ENCODE results near the gene GRM4. TPM values are rescaled to one million over a fixed set of nuclear protein-coding genes. Genes with fewer than 3 reads are reported as not detected.

The GRM4 gene
- total RNA-seq, 1 donor from 2014 or later, result not detected

DNA sequence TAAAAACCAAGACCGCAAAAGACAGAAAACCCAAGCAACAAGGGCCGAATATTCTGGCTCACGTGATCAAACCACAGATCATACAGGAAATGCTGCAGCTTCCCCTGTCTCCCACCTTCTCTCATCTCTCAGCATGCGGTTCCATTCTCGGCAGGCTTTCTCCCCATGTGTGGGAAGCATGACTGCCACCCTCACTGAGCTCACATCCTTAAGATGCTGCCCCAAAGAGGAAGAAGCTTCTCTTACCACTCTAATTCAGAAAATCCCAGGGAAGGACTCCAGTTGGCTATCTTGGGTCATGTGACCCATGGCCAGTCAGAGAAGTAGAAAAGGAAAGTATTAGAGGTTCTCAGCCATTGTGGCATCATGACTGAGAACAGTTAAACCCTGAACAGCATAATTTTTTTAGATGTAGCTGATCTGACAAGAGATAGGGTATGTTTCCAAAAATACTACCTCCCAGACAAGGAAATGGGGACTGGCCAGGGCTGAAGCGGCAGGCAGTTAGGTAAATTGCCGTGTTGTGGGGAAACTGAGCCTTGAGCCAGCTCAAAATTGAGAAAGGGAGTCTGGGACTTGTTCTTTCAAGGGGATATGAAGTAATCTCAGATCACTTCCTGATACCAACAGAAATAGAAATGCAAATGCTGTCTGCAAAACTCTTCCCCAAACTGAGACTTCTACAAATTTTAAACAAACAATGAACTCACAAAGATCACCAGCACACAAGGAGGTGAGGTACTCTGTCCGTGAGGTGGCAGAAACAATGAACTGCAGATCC is 37.1 kb upstream of the GRM4 start:
- DNase-seq (ENCODE audit: low read depth) (no peak), FAIRE-seq (no peak)
- TF ChIP-seq, protein P1, sequence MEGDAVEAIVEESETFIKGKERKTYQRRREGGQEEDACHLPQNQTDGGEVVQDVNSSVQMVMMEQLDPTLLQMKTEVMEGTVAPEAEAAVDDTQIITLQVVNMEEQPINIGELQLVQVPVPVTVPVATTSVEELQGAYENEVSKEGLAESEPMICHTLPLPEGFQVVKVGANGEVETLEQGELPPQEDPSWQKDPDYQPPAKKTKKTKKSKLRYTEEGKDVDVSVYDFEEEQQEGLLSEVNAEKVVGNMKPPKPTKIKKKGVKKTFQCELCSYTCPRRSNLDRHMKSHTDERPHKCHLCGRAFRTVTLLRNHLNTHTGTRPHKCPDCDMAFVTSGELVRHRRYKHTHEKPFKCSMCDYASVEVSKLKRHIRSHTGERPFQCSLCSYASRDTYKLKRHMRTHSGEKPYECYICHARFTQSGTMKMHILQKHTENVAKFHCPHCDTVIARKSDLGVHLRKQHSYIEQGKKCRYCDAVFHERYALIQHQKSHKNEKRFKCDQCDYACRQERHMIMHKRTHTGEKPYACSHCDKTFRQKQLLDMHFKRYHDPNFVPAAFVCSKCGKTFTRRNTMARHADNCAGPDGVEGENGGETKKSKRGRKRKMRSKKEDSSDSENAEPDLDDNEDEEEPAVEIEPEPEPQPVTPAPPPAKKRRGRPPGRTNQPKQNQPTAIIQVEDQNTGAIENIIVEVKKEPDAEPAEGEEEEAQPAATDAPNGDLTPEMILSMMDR (IDR thresholded peaks at IDR 0.05; ENCODE audit: insufficient read depth, low read length, severe bottlenecking), result no peak
- H3K36me3 ChIP-seq (ENCODE audit: control insufficient read depth, insufficient read depth, low read length), result no peaks in the 10 kb centered on the region
- no peak overlapping the region for H3K4me3 ChIP-seq (ENCODE audit: low read depth, low read length)
- H3K27me3 ChIP-seq (ENCODE audit: control insufficient read depth, insufficient read depth, low read length), result no peaks in the 10 kb centered on the region

DNA sequence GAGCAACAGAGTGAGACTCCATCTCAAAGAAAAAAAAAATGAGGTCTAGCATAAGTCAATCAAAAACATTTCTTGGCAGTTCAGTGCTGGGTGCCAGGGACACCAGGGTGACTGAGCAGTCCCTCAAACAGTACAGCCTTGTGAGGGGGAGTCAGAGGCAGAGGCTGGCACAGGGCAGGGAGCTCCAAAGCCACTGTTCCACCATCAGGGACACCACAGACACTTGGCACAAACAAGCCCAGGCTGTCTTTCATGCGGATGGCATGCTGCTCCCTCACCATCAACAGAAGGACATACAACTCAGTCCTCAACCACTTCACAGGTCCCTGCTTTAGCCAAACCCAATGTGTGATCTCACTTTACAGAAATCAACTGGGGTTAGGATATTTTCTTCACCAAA is 36.0 kb upstream of the GRM4 start:
- TF ChIP-seq, protein P1 (IDR thresholded peaks at IDR 0.05; ENCODE audit: insufficient read depth, low read length, severe bottlenecking), result no peak
- Histone ChIP-seq H3K4me3 (ENCODE audit: low read depth, low read length) (no peak overlapping the region), H3K36me3 (ENCODE audit: control insufficient read depth, insufficient read depth, low read length) (no peaks in the 10 kb centered on the region), H3K27me3 (ENCODE audit: control insufficient read depth, insufficient read depth, low read length) (no peaks in the 10 kb centered on the region)
- DNase-seq (ENCODE audit: low read depth), result no peak
- FAIRE-seq, result no peak

DNA sequence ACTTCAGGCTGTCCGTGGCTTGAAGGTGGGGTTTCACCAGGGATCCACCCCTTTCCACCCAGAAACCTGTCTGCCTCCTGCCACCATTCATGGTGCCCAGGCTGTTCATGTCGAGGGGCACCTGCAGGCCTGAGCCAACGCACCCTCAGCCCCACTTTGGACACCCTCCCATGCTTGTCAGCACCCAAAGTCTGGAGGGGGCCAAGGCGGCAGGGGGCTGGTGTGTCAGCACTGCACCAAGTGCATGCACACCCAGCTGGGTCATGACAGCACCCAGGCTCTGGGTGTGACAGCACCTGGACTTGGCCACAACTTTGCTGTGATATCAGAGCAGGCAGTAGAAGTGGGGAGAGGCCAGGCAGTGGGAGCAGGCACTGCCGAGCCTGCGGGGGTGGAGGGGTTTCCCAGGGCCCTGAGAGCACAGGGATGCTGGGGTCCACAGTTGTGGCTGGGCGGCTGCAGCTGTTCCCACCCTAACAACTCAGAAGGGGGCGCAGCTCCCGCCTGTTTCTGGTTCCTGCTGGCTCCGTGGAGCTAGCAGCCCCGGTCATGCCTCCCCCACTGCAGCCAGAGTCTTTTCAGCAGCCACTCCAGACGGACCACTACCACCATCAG is 33.3 kb upstream of the GRM4 start:
- H3K27me3 ChIP-seq (ENCODE audit: control insufficient read depth, insufficient read depth, low read length), result no peaks in the 10 kb centered on the region
- H3K4me3 ChIP-seq (ENCODE audit: low read depth, low read length), result no peak overlapping the region
- DNase-seq (ENCODE audit: low read depth) (no peak), FAIRE-seq (no peak)
- no peaks in the 10 kb centered on the region for H3K36me3 ChIP-seq (ENCODE audit: control insufficient read depth, insufficient read depth, low read length)
- TF ChIP-seq, protein P1 (IDR thresholded peaks at IDR 0.05; ENCODE audit: insufficient read depth, low read length, severe bottlenecking), result no peak

DNA sequence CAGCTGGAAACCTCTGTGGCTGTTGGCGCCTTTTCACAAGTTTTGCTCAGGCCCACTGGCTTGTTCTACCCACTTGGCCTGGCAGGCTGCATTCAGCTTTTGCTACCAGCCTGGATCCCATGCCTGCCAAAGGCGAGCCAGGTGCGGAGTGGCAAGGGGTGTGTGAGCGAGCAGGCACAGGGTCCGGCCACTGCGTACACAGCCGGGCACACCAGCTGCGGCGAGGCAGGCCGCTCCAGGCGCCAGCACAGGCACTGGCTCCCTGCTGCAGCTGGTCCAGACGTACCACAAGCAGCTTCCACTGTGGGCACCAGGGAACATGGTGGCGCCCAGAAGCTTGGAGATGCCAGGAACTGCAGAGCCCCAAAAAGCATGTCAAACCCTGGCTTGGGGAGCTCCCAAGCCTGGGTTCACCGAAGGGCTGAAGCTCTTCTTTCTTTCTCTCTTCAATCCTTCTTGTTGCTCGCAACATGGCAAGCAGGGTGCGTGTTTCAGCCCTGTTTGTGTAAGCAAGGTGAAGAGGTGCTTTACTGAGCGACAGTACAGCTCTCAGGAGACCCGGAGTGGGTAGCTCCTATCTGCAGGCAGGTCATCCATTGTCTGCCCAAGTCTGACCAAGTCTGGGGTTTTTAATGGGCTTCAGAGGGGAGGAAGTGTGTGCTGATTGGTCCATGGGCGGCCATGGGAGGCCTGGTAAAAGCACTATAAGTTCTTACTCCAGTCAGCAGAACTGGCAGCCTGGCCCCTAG is 32.6 kb upstream of the GRM4 start:
- H3K36me3 ChIP-seq (ENCODE audit: control insufficient read depth, insufficient read depth, low read length), result no peaks in the 10 kb centered on the region
- TF ChIP-seq, protein P1 (IDR thresholded peaks at IDR 0.05; ENCODE audit: insufficient read depth, low read length, severe bottlenecking), result no peak
- FAIRE-seq (no peak), DNase-seq (ENCODE audit: low read depth) (no peak)
- no peak overlapping the region for H3K4me3 ChIP-seq (ENCODE audit: low read depth, low read length)
- H3K27me3 ChIP-seq (ENCODE audit: control insufficient read depth, insufficient read depth, low read length), result no peaks in the 10 kb centered on the region

DNA sequence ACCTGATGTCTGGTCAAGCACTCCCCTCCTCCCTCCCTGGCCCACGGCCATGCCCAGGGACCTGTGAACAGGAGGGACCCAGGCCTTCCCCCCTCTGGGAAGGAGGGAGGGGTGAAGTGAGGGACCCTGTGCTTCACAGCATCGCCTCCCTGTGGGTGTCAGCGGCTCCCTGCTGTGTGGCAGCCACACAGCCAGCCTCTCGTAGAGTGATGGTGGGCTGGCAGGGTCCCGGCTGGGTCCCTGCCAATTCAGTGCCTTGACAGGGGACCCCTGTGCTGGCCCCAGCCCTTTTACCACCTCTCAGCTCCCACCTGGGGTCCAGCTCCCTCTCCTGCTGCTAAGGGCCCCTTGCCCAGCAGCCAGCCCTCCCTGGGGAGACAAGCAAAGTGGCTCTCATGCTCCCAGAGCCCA is 31.3 kb upstream of the GRM4 start:
- no peak for DNase-seq (ENCODE audit: low read depth)
- TF ChIP-seq, protein P1 (IDR thresholded peaks at IDR 0.05; ENCODE audit: insufficient read depth, low read length, severe bottlenecking), result no peak
- H3K36me3 ChIP-seq (ENCODE audit: control insufficient read depth, insufficient read depth, low read length), result no peaks in the 10 kb centered on the region
- FAIRE-seq, result no peak
- no peaks in the 10 kb centered on the region for H3K27me3 ChIP-seq (ENCODE audit: control insufficient read depth, insufficient read depth, low read length)
- no peak overlapping the region for H3K4me3 ChIP-seq (ENCODE audit: low read depth, low read length)
